ENCODE results near the gene ZIM2. TPM values are rescaled to one million over a fixed set of nuclear protein-coding genes. Genes with fewer than 3 reads are reported as not detected.
A peak's percentile ranks its signal among the peaks of the same experiment; 100 is the strongest.

Gene ZIM2
- total and polyA plus RNA-seq, 4 donors, result 0.08 to 1.6 (median 0.12) TPM; not detected in 1

DNA sequence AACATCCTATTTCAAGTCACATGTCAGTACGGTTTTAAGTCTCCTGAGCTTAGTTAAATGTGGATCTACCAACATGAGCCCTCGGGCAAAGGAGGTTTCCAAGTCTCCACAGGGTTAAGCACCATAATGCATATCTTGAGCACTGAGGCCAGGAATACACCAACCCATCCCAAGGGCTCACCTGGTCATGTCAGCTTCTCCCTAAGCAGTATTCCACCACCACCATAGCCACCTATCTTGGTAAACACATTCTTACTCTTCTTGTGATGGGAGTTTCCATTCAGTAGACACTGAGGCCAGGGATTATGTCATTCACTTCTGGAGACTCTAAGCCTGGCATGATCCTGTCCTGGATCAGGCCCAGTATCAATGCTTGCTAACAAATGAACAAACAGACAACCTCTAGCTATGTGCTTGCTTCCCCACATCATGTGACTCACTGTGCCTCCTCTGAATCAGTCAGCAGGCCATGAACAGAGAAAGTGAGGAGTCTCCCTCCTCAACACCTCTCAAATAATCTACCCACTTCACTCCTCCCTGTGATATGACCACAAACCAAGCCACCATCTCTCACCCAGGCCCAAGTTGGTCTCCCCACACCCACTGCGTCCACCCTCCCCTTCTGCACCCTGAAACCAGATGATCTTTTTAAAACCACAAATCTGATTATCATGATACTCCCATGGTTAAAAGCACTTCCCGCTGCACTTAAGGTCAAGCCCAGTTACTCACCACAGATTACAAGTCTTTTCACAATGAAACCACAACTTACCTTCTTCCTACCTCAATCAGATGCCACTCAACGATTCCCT lies 5.8 kb downstream of the ZIM2 start:
- 79 to 80% methylated on average over 5 of the region's 5 CpGs for WGBS, 2 donors
- Histone ChIP-seq H3K4me1 (ENCODE audit: control insufficient read depth in 5 of 5, insufficient read depth in 5 of 5, low read length in 5 of 5) (peaks cover 0 to 2% (median 0%) of the 10 kb centered on the region in 5 donors), H3K4me3 (no peak overlapping the region), H3K9me3 (ENCODE audit: control insufficient read depth in 4 of 4, insufficient read depth in 3 of 4, low read length in 3 of 4) (peaks cover 0 to 29% (median 0%) of the 10 kb centered on the region in 4 donors), H3K27me3 (ENCODE audit: control insufficient read depth in 3 of 3, insufficient read depth in 3 of 3, low read length in 2 of 3) (no peaks in the 10 kb centered on the region), H3K27ac (ENCODE audit: low read depth in 1 of 2, low read length in 1 of 2) (no peak overlapping the region), H3K9ac (ENCODE audit: insufficient read depth in 1 of 2, low read length in 2 of 2) (no peak overlapping the region), H3K36me3 (ENCODE audit: control insufficient read depth in 4 of 4, insufficient read depth in 4 of 4, low read length in 4 of 4) (peaks cover 0 to 3% (median 0%) of the 10 kb centered on the region in 4 donors)
- TF ChIP-seq CTCF (IDR thresholded peaks at IDR 0.05; ENCODE audit: control extremely low read depth, extremely low read depth), result no peak
- no peak for ATAC-seq (ENCODE audit: insufficient read depth, low FRiP score)
- no peak for DNase-seq

GRCh38 chr19:56832352-56832928 lies 8.1 kb downstream of the ZIM2 start:
- H3K9me3 ChIP-seq (ENCODE audit: control insufficient read depth in 4 of 4, insufficient read depth in 3 of 4, low read length in 3 of 4), result peaks cover 0 to 6% (median 0%) of the 10 kb centered on the region in 4 donors
- 61 to 73% methylated on average over 5 of the region's 5 CpGs for WGBS, 2 donors
- H3K27me3 ChIP-seq (ENCODE audit: control insufficient read depth in 3 of 3, insufficient read depth in 3 of 3, low read length in 2 of 3), result no peaks in the 10 kb centered on the region
- H3K9ac ChIP-seq (ENCODE audit: insufficient read depth in 1 of 2, low read length in 2 of 2), result no peak overlapping the region
- H3K4me3 ChIP-seq, result no peak overlapping the region
- no peak for TF ChIP-seq CTCF (IDR thresholded peaks at IDR 0.05; ENCODE audit: control extremely low read depth, extremely low read depth)
- peaks cover 0 to 3% (median 0%) of the 10 kb centered on the region in 4 donors for H3K36me3 ChIP-seq (ENCODE audit: control insufficient read depth in 4 of 4, insufficient read depth in 4 of 4, low read length in 4 of 4)
- peak; percentile 15 to 30 (median 25) for DNase-seq
- peaks cover 0 to 2% (median 0%) of the 10 kb centered on the region in 5 donors for H3K4me1 ChIP-seq (ENCODE audit: control insufficient read depth in 5 of 5, insufficient read depth in 5 of 5, low read length in 5 of 5)
- no peak overlapping the region for H3K27ac ChIP-seq (ENCODE audit: low read depth in 1 of 2, low read length in 1 of 2)
- no peak for ATAC-seq (ENCODE audit: insufficient read depth, low FRiP score)

GRCh38 chr19:56831255-56831654 lies 9.3 kb downstream of the ZIM2 start:
- WGBS, 2 donors, result 52 to 67% methylated on average over 2 of the region's 2 CpGs
- H3K9me3 ChIP-seq (ENCODE audit: control insufficient read depth in 4 of 4, insufficient read depth in 3 of 4, low read length in 3 of 4), result peaks cover 0 to 4% (median 0%) of the 10 kb centered on the region in 4 donors
- H3K4me3 ChIP-seq, result no peak overlapping the region
- H3K9ac ChIP-seq (ENCODE audit: insufficient read depth in 1 of 2, low read length in 2 of 2), result no peak overlapping the region
- no peak for ATAC-seq (ENCODE audit: insufficient read depth, low FRiP score)
- no peak for TF ChIP-seq CTCF (IDR thresholded peaks at IDR 0.05; ENCODE audit: control extremely low read depth, extremely low read depth)
- no peak for DNase-seq
- H3K4me1 ChIP-seq (ENCODE audit: control insufficient read depth in 5 of 5, insufficient read depth in 5 of 5, low read length in 5 of 5), result no peaks in the 10 kb centered on the region
- H3K36me3 ChIP-seq (ENCODE audit: control insufficient read depth in 4 of 4, insufficient read depth in 4 of 4, low read length in 4 of 4), result peaks cover 0 to 3% (median 0%) of the 10 kb centered on the region in 4 donors
- no peak overlapping the region for H3K27ac ChIP-seq (ENCODE audit: low read depth in 1 of 2, low read length in 1 of 2)
- H3K27me3 ChIP-seq (ENCODE audit: control insufficient read depth in 3 of 3, insufficient read depth in 3 of 3, low read length in 2 of 3), result no peaks in the 10 kb centered on the region
